Natural killer cell (primary cell): Measurements from ENCODE around the gene PLPPR1. TPM values are rescaled to one million over a fixed set of nuclear protein-coding genes. Genes with fewer than 3 reads are reported as not detected.

Experiments
- ATAC-seq, 3 donors: fragments of 150-1000 bp in 2 of 3; fragments of 200-7000 bp in 1 of 3; cut with Tn5 transposase; 1 replicate in 1 of 3; 2 replicates in 2 of 3; pipeline ENCODE4 v1.10.0; 2021; ENCODE audit warnings: mild to moderate bottlenecking in 2 of 3, moderate library complexity in 2 of 3
- DNase-seq, 2 donors: peaks; one replicate each; pipeline versions ENCODE4 v3.0.0 to v3.0.0-alpha.2; 2013 to 2021; ENCODE audit warnings: mixed read lengths in 1 of 2
- H3K27ac ChIP-seq: one replicate; pipeline ENCODE4 v1.5.1; 2013; ENCODE audit warnings: mild to moderate bottlenecking, low read length
- H3K27me3 ChIP-seq: one replicate; pipeline ENCODE4 v1.6.1; 2013; ENCODE audit warnings: low read length; ENCODE audit not compliant: control insufficient read depth, insufficient read depth
- H3K36me3 ChIP-seq: one replicate; pipeline ENCODE4 v1.6.1; 2013; ENCODE audit warnings: low read length; ENCODE audit not compliant: control insufficient read depth, insufficient read depth
- H3K4me1 ChIP-seq: one replicate; pipeline ENCODE4 v1.6.1; 2013; ENCODE audit warnings: low read length; ENCODE audit not compliant: control insufficient read depth, insufficient read depth
- H3K4me3 ChIP-seq: one replicate; pipeline ENCODE4 v1.5.1; 2013; ENCODE audit warnings: low read length
- H3K9me3 ChIP-seq: one replicate; pipeline ENCODE4 v1.6.1; 2013; ENCODE audit warnings: low read length; ENCODE audit not compliant: control insufficient read depth, insufficient read depth
- H3K27ac Mint-ChIP-seq, 2 donors: one replicate each; pipeline ENCODE4 v1.8.0; 2022; ENCODE audit warnings: mild to moderate bottlenecking in 2 of 2, mixed read lengths in 2 of 2, moderate library complexity in 1 of 2
- H3K27me3 Mint-ChIP-seq, 2 donors: one replicate each; pipeline ENCODE4 v1.8.0; 2022; ENCODE audit warnings: low read depth in 2 of 2, mixed read lengths in 2 of 2
- H3K36me3 Mint-ChIP-seq: one replicate; pipeline ENCODE4 v1.8.0; 2022; ENCODE audit warnings: mixed read lengths
- H3K4me1 Mint-ChIP-seq, 2 donors: one replicate each; pipeline ENCODE4 v1.8.0; 2022; ENCODE audit warnings: mixed read lengths in 2 of 2
- H3K4me3 Mint-ChIP-seq: one replicate; pipeline ENCODE4 v1.8.0; 2022; ENCODE audit warnings: mild to moderate bottlenecking, moderate library complexity, mixed read lengths
- H3K9me3 Mint-ChIP-seq, 2 donors: one replicate each; pipeline ENCODE4 v1.8.0; 2022; ENCODE audit warnings: mixed read lengths in 2 of 2
- WGBS: methylation state at CpG from one replicate; pipeline ENCODE4 v1.1.7; 2013; ENCODE audit warnings: missing lambda C conversion rate; ENCODE audit not compliant: insufficient coverage; 5-methylcytosine and 5-hydroxymethylcytosine counted together
- intact Hi-C: fragments of 100-400 bp; cut with micrococcal nuclease; formaldehyde crosslinking; loops from one replicate; pipeline ENCODE4 v1.14.2; 2022
- total RNA-seq, 4 donors: library from RNA; stranded (reverse); fragments of 120-200 nt in 1 of 4; gene quantifications; one replicate each; pipeline versions ENCODE4 v1.2.3 to v1.2.4, GENCODE V29; 2013 to 2022
- TF ChIP-seq, protein P1 (sequence below): fragments of 200-600 bp; IDR thresholded peaks from one replicate; pipeline ENCODE4 v1.8.0; 2022; ENCODE audit warnings: antibody characterized with exemption

PLPPR1 gene
- total RNA-seq, 3 donors from 2014 or later (not counting 1 experiment from before 2014, with no cell fraction given), result not detected

- Histone ChIP-seq H3K9me3 (no peaks in the 10 kb centered on the region), H3K27ac (no peak overlapping the region), H3K4me3 (no peak overlapping the region), H3K4me1 (no peaks in the 10 kb centered on the region), H3K27me3 (no peaks in the 10 kb centered on the region), H3K36me3 (no peaks in the 10 kb centered on the region)
- Mint-ChIP-seq H3K27me3 (no peaks in the 10 kb centered on the region), H3K36me3 (no peaks in the 10 kb centered on the region), H3K4me3 (no peak overlapping the region), H3K4me1 (no peaks in the 10 kb centered on the region), H3K27ac (no peak overlapping the region), H3K9me3 (peaks cover 0 to 3% of the 10 kb centered on the region in 2 donors)
- no CpG with 5 or more reads among the region's 1 CpG for WGBS
- ATAC-seq (no peak), DNase-seq (no peak)
- TF ChIP-seq, protein P1, sequence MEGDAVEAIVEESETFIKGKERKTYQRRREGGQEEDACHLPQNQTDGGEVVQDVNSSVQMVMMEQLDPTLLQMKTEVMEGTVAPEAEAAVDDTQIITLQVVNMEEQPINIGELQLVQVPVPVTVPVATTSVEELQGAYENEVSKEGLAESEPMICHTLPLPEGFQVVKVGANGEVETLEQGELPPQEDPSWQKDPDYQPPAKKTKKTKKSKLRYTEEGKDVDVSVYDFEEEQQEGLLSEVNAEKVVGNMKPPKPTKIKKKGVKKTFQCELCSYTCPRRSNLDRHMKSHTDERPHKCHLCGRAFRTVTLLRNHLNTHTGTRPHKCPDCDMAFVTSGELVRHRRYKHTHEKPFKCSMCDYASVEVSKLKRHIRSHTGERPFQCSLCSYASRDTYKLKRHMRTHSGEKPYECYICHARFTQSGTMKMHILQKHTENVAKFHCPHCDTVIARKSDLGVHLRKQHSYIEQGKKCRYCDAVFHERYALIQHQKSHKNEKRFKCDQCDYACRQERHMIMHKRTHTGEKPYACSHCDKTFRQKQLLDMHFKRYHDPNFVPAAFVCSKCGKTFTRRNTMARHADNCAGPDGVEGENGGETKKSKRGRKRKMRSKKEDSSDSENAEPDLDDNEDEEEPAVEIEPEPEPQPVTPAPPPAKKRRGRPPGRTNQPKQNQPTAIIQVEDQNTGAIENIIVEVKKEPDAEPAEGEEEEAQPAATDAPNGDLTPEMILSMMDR, result no peak
- intact Hi-C loops, result no loop called here
These were observed 35.9 kb upstream of the PLPPR1 start for GRCh38 chr9:100992632-100993031.

GRCh38 chr9:100999906-101000544, 28.5 kb upstream of the PLPPR1 start:
- Mint-ChIP-seq H3K27me3 (no peaks in the 10 kb centered on the region), H3K36me3 (no peaks in the 10 kb centered on the region), H3K4me1 (no peaks in the 10 kb centered on the region), H3K27ac (no peak overlapping the region), H3K4me3 (no peak overlapping the region), H3K9me3 (peaks cover 0 to 3% of the 10 kb centered on the region in 2 donors)
- no peaks in the 10 kb centered on the region for H3K27me3 ChIP-seq
- no peaks in the 10 kb centered on the region for H3K4me1 ChIP-seq
- 90% methylated on average over 2 of the region's 5 CpGs for WGBS
- no peaks in the 10 kb centered on the region for H3K9me3 ChIP-seq
- no peak overlapping the region for H3K27ac ChIP-seq
- ATAC-seq (no peak), DNase-seq (no peak)
- no peak overlapping the region for H3K4me3 ChIP-seq
- intact Hi-C loops, result no loop called here
- H3K36me3 ChIP-seq, result no peaks in the 10 kb centered on the region
- TF ChIP-seq, protein P1, result no peak

GRCh38 chr9:101005246-101005645, 23.3 kb upstream of the PLPPR1 start:
- no peak for DNase-seq
- H3K27me3 Mint-ChIP-seq, result no peaks in the 10 kb centered on the region
- H3K27ac Mint-ChIP-seq, result no peak overlapping the region
- Histone ChIP-seq H3K27me3 (no peaks in the 10 kb centered on the region), H3K4me3 (no peak overlapping the region), H3K9me3 (no peaks in the 10 kb centered on the region), H3K4me1 (no peaks in the 10 kb centered on the region), H3K27ac (no peak overlapping the region), H3K36me3 (no peaks in the 10 kb centered on the region)
- ATAC-seq, result no peak
- peaks cover 7% of the 10 kb centered on the region for H3K36me3 Mint-ChIP-seq
- intact Hi-C loops, result no loop called here
- 81% methylated on average over 2 of the region's 3 CpGs for WGBS
- H3K9me3 Mint-ChIP-seq, result peaks cover 9 to 13% of the 10 kb centered on the region in 2 donors
- H3K4me3 Mint-ChIP-seq, result no peak overlapping the region
- TF ChIP-seq, protein P1, result no peak
- no peaks in the 10 kb centered on the region for H3K4me1 Mint-ChIP-seq

GRCh38 chr9:101014566-101014965, 14.0 kb upstream of the PLPPR1 start:
- TF ChIP-seq, protein P1, result no peak
- DNase-seq, result no peak
- Histone ChIP-seq H3K9me3 (no peaks in the 10 kb centered on the region), H3K27ac (no peak overlapping the region), H3K36me3 (no peaks in the 10 kb centered on the region), H3K4me1 (no peaks in the 10 kb centered on the region), H3K27me3 (no peaks in the 10 kb centered on the region), H3K4me3 (no peak overlapping the region)
- no CpG with 5 or more reads among the region's 2 CpGs for whole genome bisulfite sequencing
- Mint-ChIP-seq H3K4me1 (no peaks in the 10 kb centered on the region), H3K27me3 (no peaks in the 10 kb centered on the region), H3K27ac (no peak overlapping the region), H3K36me3 (no peaks in the 10 kb centered on the region), H3K9me3 (peaks cover 4% of the 10 kb centered on the region in 2 donors), H3K4me3 (no peak overlapping the region)
- ATAC-seq, result no peak
- intact Hi-C loops, result no loop called here
